GM18505 (cell line): ENCODE results near the gene WNK1.
"Not testable (repeated sequence)": the region's sequence is repeated elsewhere in the genome, so short reads cannot be mapped to it uniquely, and the experiment has no call there.

Source experiments
- ATAC-seq: cut with Tn5 transposase; IDR thresholded peaks from one replicate; pipeline ENCODE4 v1.9.1; 2021; ENCODE audit not compliant: unreplicated experiment
- POLR2A ChIP-seq: IDR thresholded peaks from 4 replicates; pipeline ENCODE4 v1.6.1; 2011; ENCODE audit warnings: borderline replicate concordance; ENCODE audit not compliant: insufficient read depth, insufficient read length; ENCODE audit errors: extremely low read depth

Gene WNK1

GRCh38 chr12:828726-829395, 76.5 kb downstream of the WNK1 start:
- no peak for ATAC-seq

GRCh38 chr12:830111-830867, 77.9 kb downstream of the WNK1 start:
- ATAC-seq: no peak
- no peak for TF ChIP-seq POLR2A

More at GRCh38 chr12:828726-829395, 76.5 kb downstream of the WNK1 start:
- no peak for TF ChIP-seq POLR2A

- no peak for ATAC-seq
- no peak for TF ChIP-seq POLR2A
Observed at GRCh38 chr12:835754-836518, 83.6 kb downstream of the WNK1 start.

GRCh38 chr12:836952-837351, 84.6 kb downstream of the WNK1 start:
- TF ChIP-seq POLR2A: no peak
- ATAC-seq: no peak

GRCh38 chr12:837548-837947, 85.2 kb downstream of the WNK1 start:
- ATAC-seq: no peak
- no peak for TF ChIP-seq POLR2A

GRCh38 chr12:843609-844008, 91.2 kb downstream of the WNK1 start:
- no peak for TF ChIP-seq POLR2A
- ATAC-seq: no peak

- ATAC-seq: no peak
- no peak for TF ChIP-seq POLR2A
Observed at GRCh38 chr12:846421-846820, 94.0 kb downstream of the WNK1 start.

GRCh38 chr12:848173-848865, 95.9 kb downstream of the WNK1 start:
- ATAC-seq: no peak
- no peak for TF ChIP-seq POLR2A

GRCh38 chr12:848882-849527, 96.6 kb downstream of the WNK1 start:
- ATAC-seq: no peak
- TF ChIP-seq POLR2A: no peak

GRCh38 chr12:849733-850437, 97.5 kb downstream of the WNK1 start:
- ATAC-seq: not testable (repeated sequence)

GRCh38 chr12:851343-851742, 99.0 kb downstream of the WNK1 start:
- no peak for TF ChIP-seq POLR2A
- ATAC-seq: no peak

GRCh38 chr12:851913-852312, 99.5 kb downstream of the WNK1 start:
- TF ChIP-seq POLR2A: no peak
- ATAC-seq: no peak

GRCh38 chr12:852864-853263, 100.5 kb downstream of the WNK1 start:
- no peak for TF ChIP-seq POLR2A
- no peak for ATAC-seq

- ATAC-seq: no peak
Observed at GRCh38 chr12:857611-858010, 105.2 kb downstream of the WNK1 start.

More at GRCh38 chr12:857611-858010, 105.2 kb downstream of the WNK1 start:
- TF ChIP-seq POLR2A: no peak
